ENCODE results near the gene SLC12A5. TPM values are rescaled to one million over a fixed set of nuclear protein-coding genes. Genes with fewer than 3 reads are reported as not detected.
"Not testable (repeated sequence)": the region's sequence is repeated elsewhere in the genome, so short reads cannot be mapped to it uniquely, and the experiment has no call there.

The SLC12A5 gene
- total RNA-seq, 1 experiment from 2014 or later, result 8.7 TPM

DNA sequence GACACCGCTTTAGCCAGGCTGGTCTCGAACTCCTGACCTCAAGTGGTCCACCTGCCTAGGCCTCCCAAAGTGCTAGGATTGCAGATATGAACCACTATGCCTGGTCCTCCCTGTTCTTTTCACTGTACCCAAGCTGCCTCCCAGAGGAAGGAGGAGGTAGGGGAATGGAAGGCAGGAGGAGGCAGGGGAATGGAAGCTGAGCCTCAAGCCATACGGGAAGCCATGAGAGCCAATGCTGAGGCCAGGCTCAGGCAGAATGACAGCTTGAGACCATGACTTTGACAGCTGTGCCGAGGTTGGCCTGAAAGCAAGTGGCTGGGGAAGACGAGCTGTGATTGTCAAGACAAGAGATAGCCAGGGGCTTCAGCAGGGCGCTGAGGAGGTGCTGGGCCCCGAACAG is 43.4 kb upstream of the SLC12A5 start:
- no peaks in the 10 kb centered on the region; the same call in 1 of the 2 replicates for H3K4me1 ChIP-seq (replicated peaks; ENCODE audit: insufficient read depth)
- POLR2A ChIA-PET (ENCODE audit: unreplicated experiment), result interaction anchor here (0.7 kb wide), 1 partner anchor 13 kb away, joined by 5 read pairs; the partner anchor contains the start of gene ZNF335
- DNase-seq, result no peak
- no peak overlapping the region for H2AFZ ChIP-seq
- TF ChIP-seq, protein P1, sequence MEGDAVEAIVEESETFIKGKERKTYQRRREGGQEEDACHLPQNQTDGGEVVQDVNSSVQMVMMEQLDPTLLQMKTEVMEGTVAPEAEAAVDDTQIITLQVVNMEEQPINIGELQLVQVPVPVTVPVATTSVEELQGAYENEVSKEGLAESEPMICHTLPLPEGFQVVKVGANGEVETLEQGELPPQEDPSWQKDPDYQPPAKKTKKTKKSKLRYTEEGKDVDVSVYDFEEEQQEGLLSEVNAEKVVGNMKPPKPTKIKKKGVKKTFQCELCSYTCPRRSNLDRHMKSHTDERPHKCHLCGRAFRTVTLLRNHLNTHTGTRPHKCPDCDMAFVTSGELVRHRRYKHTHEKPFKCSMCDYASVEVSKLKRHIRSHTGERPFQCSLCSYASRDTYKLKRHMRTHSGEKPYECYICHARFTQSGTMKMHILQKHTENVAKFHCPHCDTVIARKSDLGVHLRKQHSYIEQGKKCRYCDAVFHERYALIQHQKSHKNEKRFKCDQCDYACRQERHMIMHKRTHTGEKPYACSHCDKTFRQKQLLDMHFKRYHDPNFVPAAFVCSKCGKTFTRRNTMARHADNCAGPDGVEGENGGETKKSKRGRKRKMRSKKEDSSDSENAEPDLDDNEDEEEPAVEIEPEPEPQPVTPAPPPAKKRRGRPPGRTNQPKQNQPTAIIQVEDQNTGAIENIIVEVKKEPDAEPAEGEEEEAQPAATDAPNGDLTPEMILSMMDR (conservative IDR thresholded peaks at IDR 0.05), result no peak
- no peak for TF ChIP-seq EZH2 (IDR thresholded peaks at IDR 0.05; ENCODE audit: low read depth)
- no peaks in the 10 kb centered on the region for H3K9me3 ChIP-seq (ENCODE audit: insufficient read depth, low read depth)
- peaks cover 5% of the 10 kb centered on the region; the same call in 1 of the 2 replicates for H3F3A ChIP-seq (ENCODE audit: insufficient read depth, low read depth)
- H3K9me2 ChIP-seq (ENCODE audit: insufficient read depth), result no peaks in the 10 kb centered on the region
- H3K27me3 ChIP-seq (ENCODE audit: insufficient read depth, low read depth), result no peaks in the 10 kb centered on the region
- H3K4me3 ChIP-seq, result no peak overlapping the region
- CTCF ChIA-PET, result interaction anchor here (0.7 to 2.6 kb wide), 4 partner anchors 16 to 215 kb away, joined by 3 to 15 read pairs (median 4); no protein-coding TSS in a partner anchor
- intact Hi-C loops (cut with micrococcal nuclease; ENCODE audit: unreplicated experiment), result no loop called here
- H3K4me2 ChIP-seq, result no peak overlapping the region
- no peaks in the 10 kb centered on the region for H4K20me1 ChIP-seq (ENCODE audit: insufficient read depth)
- no peaks in the 10 kb centered on the region for H3K36me3 ChIP-seq (ENCODE audit: low read depth)
- H3K27ac ChIP-seq, result no peak overlapping the region
- BruUV-seq (replicated peaks), result no TSS peak
- H3K79me2 ChIP-seq (ENCODE audit: low read depth), result no peaks in the 10 kb centered on the region

GRCh38 chr20:45987108-45987780 is 41.8 kb upstream of the SLC12A5 start:
- Histone ChIP-seq H3K9me2 (ENCODE audit: insufficient read depth) (no peaks in the 10 kb centered on the region), H3K27me3 (ENCODE audit: insufficient read depth, low read depth) (no peaks in the 10 kb centered on the region), H3K27ac (no peak overlapping the region), H3F3A (ENCODE audit: insufficient read depth, low read depth) (peaks cover 5% of the 10 kb centered on the region; the same call in 1 of the 2 replicates), H3K4me1 (replicated peaks; ENCODE audit: insufficient read depth) (peaks cover 5% of the 10 kb centered on the region), H2AFZ (no peak overlapping the region), H4K20me1 (ENCODE audit: insufficient read depth) (no peaks in the 10 kb centered on the region), H3K9me3 (ENCODE audit: insufficient read depth, low read depth) (no peaks in the 10 kb centered on the region), H3K79me2 (ENCODE audit: low read depth) (no peaks in the 10 kb centered on the region), H3K4me3 (no peak overlapping the region), H3K4me2 (no peak overlapping the region), H3K36me3 (ENCODE audit: low read depth) (no peaks in the 10 kb centered on the region)
- POLR2A ChIA-PET (ENCODE audit: unreplicated experiment), result interaction anchor here (0.6 kb wide), 2 partner anchors 56 to 206 kb away, joined by 6 to 8 read pairs; no protein-coding TSS in a partner anchor
- no peak for TF ChIP-seq EZH2 (IDR thresholded peaks at IDR 0.05; ENCODE audit: low read depth)
- TF ChIP-seq, protein P1 (conservative IDR thresholded peaks at IDR 0.05), result peak; percentile 93
- peak; percentile 60 to 85 for DNase-seq
- BruUV-seq (replicated peaks), result no TSS peak
- intact Hi-C loops (cut with micrococcal nuclease; ENCODE audit: unreplicated experiment), result loop anchor here (1.0 kb wide), 2 partner anchors 27 to 102 kb away; partner anchors contain the start of gene NCOA5
- CTCF ChIA-PET, result interaction anchor here (0.6 to 2.6 kb wide), 7 partner anchors 12 to 204 kb away, joined by 3 to 15 read pairs (median 3); no protein-coding TSS in a partner anchor

- H3K4me2 ChIP-seq; intact Hi-C loops (cut with micrococcal nuclease; ENCODE audit: unreplicated experiment); H3K9me2 ChIP-seq (ENCODE audit: insufficient read depth); H2AFZ ChIP-seq; POLR2A ChIA-PET (ENCODE audit: unreplicated experiment); H3K79me2 ChIP-seq (ENCODE audit: low read depth); BruUV-seq (replicated peaks); DNase-seq; H3K36me3 ChIP-seq (ENCODE audit: low read depth); H3K4me3 ChIP-seq; H3K9me3 ChIP-seq (ENCODE audit: insufficient read depth, low read depth); H3K27me3 ChIP-seq (ENCODE audit: insufficient read depth, low read depth); H4K20me1 ChIP-seq (ENCODE audit: insufficient read depth); H3K27ac ChIP-seq: not testable (repeated sequence)
- peaks cover 13% of the 10 kb centered on the region for H3F3A ChIP-seq (ENCODE audit: insufficient read depth, low read depth)
- CTCF ChIA-PET, result interaction anchor here (0.6 to 0.7 kb wide), 3 partner anchors 8 to 697 kb away, joined by 3 to 7 read pairs (median 6); no protein-coding TSS in a partner anchor
- H3K4me1 ChIP-seq (replicated peaks; ENCODE audit: insufficient read depth), result peaks cover 19% of the 10 kb centered on the region
These were observed 40.2 kb upstream of the SLC12A5 start for GRCh38 chr20:45988830-45989229.
